ENCODE measurements around the gene LILRB2.

GRCh38 chr19:54271106-54271505, 9.8 kb downstream of the LILRB2 start:
- TF ChIP-seq POLR2A (IDR thresholded peaks at IDR 0.05): no peak
- TF ChIP-seq CTCF (IDR thresholded peaks at IDR 0.05): no peak
